ENCODE results near the gene HES6.

- no peak for TF ChIP-seq CTCF (IDR thresholded peaks at IDR 0.05; ENCODE audit: low read length)
- TF ChIP-seq EZH2 (IDR thresholded peaks at IDR 0.05; ENCODE audit: borderline replicate concordance, low read length), result no peak
Observed at GRCh38 chr2:238203094-238203972, 36.5 kb downstream of the HES6 start, which contains the start of gene ILKAP.

All from OCI-LY1 (cell line).